SH-SY5Y (cell line): ENCODE data around the gene ESR2.

Source experiments
- GATA2 ChIP-seq: IDR thresholded peaks from 2 replicates; pipeline ENCODE4 v1.6.1; 2011; ENCODE audit warnings: mild to moderate bottlenecking, low read depth, low read length
- GATA3 ChIP-seq: IDR thresholded peaks from 2 replicates; pipeline ENCODE4 v1.6.1; 2011; ENCODE audit warnings: low read depth, mild to moderate bottlenecking, low read length, moderate library complexity

DNA sequence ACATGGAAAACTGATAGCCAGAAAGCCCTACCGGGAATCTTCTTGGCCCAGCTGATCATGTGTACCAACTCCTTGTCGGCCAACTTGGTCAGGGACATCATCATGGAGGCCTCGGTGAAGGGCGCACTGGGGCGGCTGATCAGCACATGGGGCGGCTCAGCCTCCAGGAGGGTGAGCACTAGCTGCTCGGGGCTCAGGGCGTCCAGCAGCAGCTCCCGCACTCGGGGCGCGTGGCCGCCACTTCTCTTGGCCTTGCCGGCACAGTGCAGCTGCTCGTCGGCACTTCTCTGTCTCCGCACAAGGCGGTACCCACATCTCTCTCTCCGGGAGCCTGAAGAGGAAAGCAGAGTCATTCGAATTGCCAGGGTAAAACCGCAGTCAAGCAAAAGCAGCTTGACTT lies 33.8 kb downstream of the ESR2 start:
- no peak for TF ChIP-seq GATA3
- no peak for TF ChIP-seq GATA2
